ENCODE measurements around the gene EGR2. TPM values are rescaled to one million over a fixed set of nuclear protein-coding genes. Genes with fewer than 3 reads are reported as not detected.

Gene EGR2
- total RNA-seq, 1 experiment from 2014 or later = 5.9 TPM

- DNase-seq (ENCODE audit: low read depth) = peak; percentile 31
These were observed 2.4 kb upstream of the EGR2 start for GRCh38 chr10:62818426-62819011.

- peak; percentile 81 for DNase-seq (ENCODE audit: low read depth)
These were observed 1.7 kb upstream of the EGR2 start for GRCh38 chr10:62817766-62818425.

- DNase-seq (ENCODE audit: low read depth) = peak; percentile 51
These were observed 1.1 kb upstream of the EGR2 start for GRCh38 chr10:62817121-62817765.

- DNase-seq (ENCODE audit: low read depth) = no peak
These were observed 163 bp downstream of the EGR2 start for GRCh38 chr10:62816076-62816330.

GRCh38 chr10:62815381-62816075, 638 bp downstream of the EGR2 start:
- DNase-seq (ENCODE audit: low read depth) = peak; percentile 16

- peak; percentile 11 for DNase-seq (ENCODE audit: low read depth)
These were observed 1.3 kb downstream of the EGR2 start for GRCh38 chr10:62814756-62815380.

- no peak for DNase-seq (ENCODE audit: low read depth)
These were observed 2.2 kb downstream of the EGR2 start for GRCh38 chr10:62813981-62814380.

- no peak for DNase-seq (ENCODE audit: low read depth)
These were observed 2.7 kb downstream of the EGR2 start for GRCh38 chr10:62813453-62813852.

GRCh38 chr10:62812672-62813439, 3.3 kb downstream of the EGR2 start:
- DNase-seq (ENCODE audit: low read depth) = no peak

GRCh38 chr10:62811159-62811875, 4.8 kb downstream of the EGR2 start:
- no peak for DNase-seq (ENCODE audit: low read depth)

GRCh38 chr10:62810156-62810902, 5.8 kb downstream of the EGR2 start:
- DNase-seq (ENCODE audit: low read depth) = no peak

GRCh38 chr10:62806251-62806650, 9.9 kb downstream of the EGR2 start:
- no peak for DNase-seq (ENCODE audit: low read depth)

GRCh38 chr10:62805231-62806099, 10.7 kb downstream of the EGR2 start:
- peak; percentile 62 for DNase-seq (ENCODE audit: low read depth)

- peak; percentile 72 for DNase-seq (ENCODE audit: low read depth)
These were observed 11.6 kb downstream of the EGR2 start, which contains the start of gene ADO for GRCh38 chr10:62804356-62805230. Gene ADO (plus strand): TSS chr10:62804720. CDS start chr10:62805060, 340 bp downstream.

GRCh38 chr10:62803724-62804355, 12.3 kb downstream of the EGR2 start:
- DNase-seq (ENCODE audit: low read depth) = no peak

GRCh38 chr10:62801871-62802270, 14.3 kb downstream of the EGR2 start:
- DNase-seq (ENCODE audit: low read depth) = no peak

- no peak for DNase-seq (ENCODE audit: low read depth)
These were observed 19.3 kb downstream of the EGR2 start for GRCh38 chr10:62796896-62797295.

GRCh38 chr10:62795762-62796161, 20.4 kb downstream of the EGR2 start:
- DNase-seq (ENCODE audit: low read depth) = no peak
